Transverse colon (tissue), 4 donors: ENCODE measurements around the gene ACRV1.

Experiments used
- CTCF ChIP-seq, 5 experiments: fragments of 200-600 bp in 3 of 5; fragments of 450-650 bp in 2 of 5; sonication (generic) in 3 of 5; IDR thresholded peaks; 1 replicate in 2 of 5; 2 replicates in 3 of 5; pipeline ENCODE4 v1.5.1; 2016 to 2017; ENCODE audit warnings: antibody characterized with exemption in 5 of 5, inconsistent platforms in 3 of 5, mild to moderate bottlenecking in 2 of 5, moderate library complexity in 1 of 5
- POLR2A ChIP-seq: fragments of 450-650 bp; IDR thresholded peaks from one replicate; pipeline ENCODE4 v1.6.1; 2016; ENCODE audit warnings: antibody characterized with exemption, mild to moderate bottlenecking, moderate library complexity
- POLR2AphosphoS5 ChIP-seq, 3 donors: sonication (generic); formaldehyde crosslinking; IDR thresholded peaks; one replicate each; pipeline ENCODE4 v1.6.1; 2016; ENCODE audit warnings: antibody characterized with exemption in 3 of 3

- no peak for TF ChIP-seq CTCF (IDR thresholded peaks at IDR 0.05)
- no peak for TF ChIP-seq POLR2A
- TF ChIP-seq POLR2AphosphoS5 (IDR thresholded peaks at IDR 0.05): no peak
Measured at GRCh38 chr11:125701018-125701610, 20.5 kb upstream of the ACRV1 start.
